HEK293 (cell line): ENCODE results near the gene HSD17B2.

Experiments
- CTCF ChIP-seq: fragments of 450-650 bp; formaldehyde crosslinking; IDR thresholded peaks from 2 replicates; pipeline ENCODE4 v1.5.1; 2016; ENCODE audit warnings: missing biosample characterization, missing genetic modification characterization
- KLF10 ChIP-seq: fragments of 450-650 bp; IDR thresholded peaks from 2 replicates; pipeline ENCODE4 v1.5.1; 2018; ENCODE audit warnings: missing biosample characterization, mild to moderate bottlenecking, missing genetic modification characterization
- TCF7L2 ChIP-seq: IDR thresholded peaks from 2 replicates; pipeline ENCODE4 v1.6.1; 2011; ENCODE audit warnings: low read depth, mild to moderate bottlenecking, inconsistent platforms, low read length, moderate library complexity, borderline replicate concordance
- ZNF138 ChIP-seq: fragments of 450-650 bp; formaldehyde crosslinking; IDR thresholded peaks from 2 replicates; pipeline ENCODE4 v1.5.1; 2016; ENCODE audit warnings: missing biosample characterization, missing genetic modification characterization, borderline replicate concordance
- ZNF146 ChIP-seq: fragments of 450-650 bp; formaldehyde crosslinking; IDR thresholded peaks from 2 replicates; pipeline ENCODE4 v1.5.1; 2016; ENCODE audit warnings: missing biosample characterization, missing genetic modification characterization
- ZNF214 ChIP-seq: fragments of 450-650 bp; formaldehyde crosslinking; IDR thresholded peaks from 2 replicates; pipeline ENCODE4 v1.5.1; 2017; ENCODE audit warnings: missing biosample characterization, mild to moderate bottlenecking, missing genetic modification characterization, borderline replicate concordance
- ZNF513 ChIP-seq: fragments of 450-650 bp; IDR thresholded peaks from 2 replicates; pipeline ENCODE4 v1.5.1; 2018; ENCODE audit warnings: missing biosample characterization, missing genetic modification characterization
- ZNF548 ChIP-seq: fragments of 450-650 bp; formaldehyde crosslinking; IDR thresholded peaks from 2 replicates; pipeline ENCODE4 v1.5.1; 2016; ENCODE audit warnings: missing biosample characterization, missing genetic modification characterization

- TF ChIP-seq CTCF, result no peak
- TF ChIP-seq ZNF548 (tag by site-specific recombination), result no peak
- TF ChIP-seq TCF7L2, result no peak
- no peak for TF ChIP-seq KLF10 (tag by site-specific recombination)
- TF ChIP-seq ZNF513, result no peak
- TF ChIP-seq ZNF214 (tag by site-specific recombination), result no peak
- no peak for TF ChIP-seq ZNF138 (tag by site-specific recombination)
- no peak for TF ChIP-seq ZNF146
Observed at GRCh38 chr16:82094942-82095540, 60.0 kb downstream of the HSD17B2 start.
